ENCODE data around the gene C19orf47.

DNA sequence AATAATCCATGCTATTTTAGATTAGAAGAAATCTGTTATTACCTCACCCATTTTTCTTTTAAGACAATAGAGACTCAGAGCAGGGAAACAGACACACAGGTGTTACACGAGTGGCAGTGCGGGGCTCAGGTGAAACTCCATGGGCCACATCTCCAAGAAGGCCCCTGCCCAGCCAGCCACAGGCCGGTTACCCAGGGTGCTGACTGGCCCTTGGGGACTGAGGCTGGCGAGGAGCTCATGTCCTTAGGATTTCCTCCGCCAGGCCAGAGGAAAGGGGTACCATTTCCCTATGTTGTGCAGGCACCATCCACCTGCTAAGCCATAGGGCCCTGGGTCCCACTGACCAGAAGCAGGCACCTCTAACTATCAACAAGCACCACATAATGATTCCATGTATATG, 10.6 kb downstream of the C19orf47 start:
- TF ChIP-seq CTCF (IDR thresholded peaks at IDR 0.05) = no peak
- no peak for TF ChIP-seq POLR2A (IDR thresholded peaks at IDR 0.05)
